Measurements from ENCODE around the gene NTPCR. TPM values are rescaled to one million over a fixed set of nuclear protein-coding genes. Genes with fewer than 3 reads are reported as not detected.

Gene NTPCR
- total RNA-seq, 1 experiment from 2014 or later: 50.0 TPM

GRCh38 chr1:232915212-232915611, 35.2 kb upstream of the NTPCR start:
- no peak for TF ChIP-seq EZH2 (IDR thresholded peaks at IDR 0.05; ENCODE audit: borderline replicate concordance, low read depth, low read length, poor library complexity, severe bottlenecking)
- TF ChIP-seq CTCF (conservative IDR thresholded peaks at IDR 0.05; ENCODE audit: low read depth, low read length): no peak
- Histone ChIP-seq H3K4me3 (ENCODE audit: low read depth, low read length, poor library complexity, severe bottlenecking) (no peak overlapping the region), H3K36me3 (ENCODE audit: insufficient read depth, low read length, poor library complexity, severe bottlenecking) (no peaks in the 10 kb centered on the region), H3K9me3 (ENCODE audit: low read depth, low read length, poor library complexity, severe bottlenecking) (no peaks in the 10 kb centered on the region), H3K27ac (ENCODE audit: low read depth, low read length, poor library complexity, severe bottlenecking) (no peak overlapping the region), H3K27me3 (replicated peaks; ENCODE audit: insufficient read depth, low read depth, low read length, poor library complexity) (no peaks in the 10 kb centered on the region), H3K4me1 (ENCODE audit: insufficient read depth, low read length, poor library complexity, severe bottlenecking) (no peaks in the 10 kb centered on the region)
- POLR2A ChIA-PET (ENCODE audit: low non-redundant PET): no interaction called here
- DNase-seq (ENCODE audit: low spot score): no peak
- CTCF ChIA-PET: no interaction called here
- BruUV-seq (replicated peaks): no TSS peak
- intact Hi-C loops (cut with micrococcal nuclease; ENCODE audit: unreplicated experiment): no loop called here

- no peak overlapping the region for H3K4me3 ChIP-seq (ENCODE audit: low read depth, low read length, poor library complexity, severe bottlenecking)
- no peak for DNase-seq (ENCODE audit: low spot score)
- no peaks in the 10 kb centered on the region for H3K36me3 ChIP-seq (ENCODE audit: insufficient read depth, low read length, poor library complexity, severe bottlenecking)
- no peaks in the 10 kb centered on the region for H3K27me3 ChIP-seq (replicated peaks; ENCODE audit: insufficient read depth, low read depth, low read length, poor library complexity)
- no peak overlapping the region for H3K27ac ChIP-seq (ENCODE audit: low read depth, low read length, poor library complexity, severe bottlenecking)
- POLR2A ChIA-PET (ENCODE audit: low non-redundant PET): interaction anchor here (0.6 kb wide), 1 partner anchor 223 kb away, joined by 3 read pairs; no protein-coding TSS in a partner anchor
- intact Hi-C loops (cut with micrococcal nuclease; ENCODE audit: unreplicated experiment): no loop called here
- no TSS peak for BruUV-seq (replicated peaks)
- TF ChIP-seq CTCF (conservative IDR thresholded peaks at IDR 0.05; ENCODE audit: low read depth, low read length): no peak
- no peak for TF ChIP-seq EZH2 (IDR thresholded peaks at IDR 0.05; ENCODE audit: borderline replicate concordance, low read depth, low read length, poor library complexity, severe bottlenecking)
- no peaks in the 10 kb centered on the region for H3K4me1 ChIP-seq (ENCODE audit: insufficient read depth, low read length, poor library complexity, severe bottlenecking)
- CTCF ChIA-PET: no interaction called here
- H3K9me3 ChIP-seq (ENCODE audit: low read depth, low read length, poor library complexity, severe bottlenecking): no peaks in the 10 kb centered on the region
Observed at GRCh38 chr1:232917053-232917452, 33.4 kb upstream of the NTPCR start.

DNA sequence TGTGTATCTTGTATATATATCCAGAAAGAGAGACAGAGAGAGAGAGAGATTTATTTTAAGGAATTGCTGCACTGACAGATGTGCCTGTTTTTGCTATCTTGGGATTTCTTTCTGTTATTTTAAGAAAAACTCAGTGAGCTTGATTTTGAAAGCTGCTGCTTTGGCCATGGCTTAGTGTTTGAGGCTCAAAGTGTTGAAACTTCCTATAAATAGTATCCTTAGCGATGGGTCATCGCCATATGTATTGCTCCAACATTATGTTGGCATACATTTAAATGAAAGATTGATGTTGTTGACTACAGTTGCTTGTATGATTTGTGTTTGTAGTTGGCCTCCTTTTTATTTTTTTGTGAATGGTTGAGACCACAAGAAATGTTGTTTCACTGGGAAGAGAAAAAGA, 29.0 kb upstream of the NTPCR start:
- CTCF ChIA-PET: interaction anchor here (0.7 kb wide), 1 partner anchor 1679 kb away, joined by 4 read pairs; no protein-coding TSS in a partner anchor
- no peak for TF ChIP-seq EZH2 (IDR thresholded peaks at IDR 0.05; ENCODE audit: borderline replicate concordance, low read depth, low read length, poor library complexity, severe bottlenecking)
- no peak for TF ChIP-seq CTCF (conservative IDR thresholded peaks at IDR 0.05; ENCODE audit: low read depth, low read length)
- DNase-seq (ENCODE audit: low spot score): no peak
- Histone ChIP-seq H3K27ac (ENCODE audit: low read depth, low read length, poor library complexity, severe bottlenecking) (no peak overlapping the region), H3K36me3 (ENCODE audit: insufficient read depth, low read length, poor library complexity, severe bottlenecking) (no peaks in the 10 kb centered on the region), H3K4me3 (ENCODE audit: low read depth, low read length, poor library complexity, severe bottlenecking) (no peak overlapping the region), H3K9me3 (ENCODE audit: low read depth, low read length, poor library complexity, severe bottlenecking) (no peaks in the 10 kb centered on the region), H3K4me1 (ENCODE audit: insufficient read depth, low read length, poor library complexity, severe bottlenecking) (peaks cover 12% of the 10 kb centered on the region), H3K27me3 (replicated peaks; ENCODE audit: insufficient read depth, low read depth, low read length, poor library complexity) (no peaks in the 10 kb centered on the region)
- intact Hi-C loops (cut with micrococcal nuclease; ENCODE audit: unreplicated experiment): no loop called here
- POLR2A ChIA-PET (ENCODE audit: low non-redundant PET): no interaction called here
- no TSS peak for BruUV-seq (replicated peaks)

Measured in A673 (cell line).